22Rv1 (cell line): ENCODE measurements around the gene RNF7.

ENCODE experiments used
- CTCF ChIP-seq: fragments of 450-650 bp; IDR thresholded peaks from 2 replicates; pipeline ENCODE4 v1.5.1; 2017; ENCODE audit warnings: mild to moderate bottlenecking
- ZFX ChIP-seq: fragments of 450-650 bp; IDR thresholded peaks from 2 replicates; pipeline ENCODE4 v1.6.1; 2017; ENCODE audit warnings: antibody characterized with exemption, borderline replicate concordance

- no peak for TF ChIP-seq CTCF
- TF ChIP-seq ZFX = no peak
Observed at GRCh38 chr3:141710121-141710520, 28.0 kb upstream of the RNF7 start.
